OCI-LY1 (cell line): ENCODE results near the gene RNU5B-1.

Experiments used
- H2AFZ ChIP-seq: fragments of 200-600 bp; sonication (generic), shearing (Covaris generic); 2 replicates; pipeline ENCODE4 v1.6.0; 2014; ENCODE audit warnings: antibody characterized with exemption, mild to moderate bottlenecking, low read length
- H3F3A ChIP-seq: fragments of 200-600 bp; sonication (generic), shearing (Covaris generic); 2 replicates; pipeline ENCODE4 v1.6.0; 2014; ENCODE audit warnings: mild to moderate bottlenecking, antibody characterized with exemption, low read length, moderate library complexity; ENCODE audit not compliant: insufficient read depth
- H3K27ac ChIP-seq: fragments of 200-600 bp; sonication (generic); 2 replicates; pipeline ENCODE4 v1.5.1; 2014; ENCODE audit warnings: low read length, mixed run types, mild to moderate bottlenecking, low read depth; ENCODE audit not compliant: poor library complexity, severe bottlenecking
- H3K27me3 ChIP-seq: fragments of 200-600 bp; sonication (generic); 2 replicates; pipeline ENCODE4 v1.6.0; 2014; ENCODE audit warnings: antibody characterized with exemption, mild to moderate bottlenecking, low read length, moderate library complexity; ENCODE audit not compliant: insufficient read depth
- H3K36me3 ChIP-seq: fragments of 200-600 bp; sonication (generic); 2 replicates; pipeline ENCODE4 v1.6.1; 2014; ENCODE audit warnings: mild to moderate bottlenecking, antibody characterized with exemption, low read length, moderate library complexity, mixed read lengths; ENCODE audit not compliant: insufficient read depth
- H3K4me1 ChIP-seq: fragments of 200-600 bp; sonication (generic); 2 replicates; pipeline ENCODE4 v1.5.1; 2014; ENCODE audit warnings: mild to moderate bottlenecking, low read length, moderate library complexity; ENCODE audit not compliant: insufficient read depth, severe bottlenecking
- H3K4me2 ChIP-seq: fragments of 200-600 bp; sonication (generic), shearing (Covaris generic); 2 replicates; pipeline ENCODE4 v1.6.1; 2014; ENCODE audit warnings: low read length
- H3K4me3 ChIP-seq: fragments of 200-600 bp; sonication (generic); 2 replicates; pipeline ENCODE4 v1.5.1; 2014; ENCODE audit warnings: low read length, low read depth, mild to moderate bottlenecking, mixed read lengths; ENCODE audit not compliant: poor library complexity, severe bottlenecking
- H3K79me2 ChIP-seq: fragments of 200-600 bp; shearing (Covaris generic); 2 replicates; pipeline ENCODE4 v1.6.1; 2016; ENCODE audit warnings: mixed run types, low read length, mixed read lengths; ENCODE audit not compliant: insufficient read depth
- H3K9ac ChIP-seq: fragments of 200-600 bp; sonication (generic), shearing (Covaris generic); 2 replicates; pipeline ENCODE4 v1.6.1; 2014; ENCODE audit warnings: mild to moderate bottlenecking, low read length, mixed read lengths
- H3K9me2 ChIP-seq: fragments of 200-600 bp; sonication (generic), shearing (Covaris generic); 2 replicates; pipeline ENCODE4 v1.6.1; 2014; ENCODE audit warnings: low read depth, mild to moderate bottlenecking, low read length, mixed read lengths
- H3K9me3 ChIP-seq: fragments of 200-600 bp; shearing (Covaris generic); 2 replicates; pipeline ENCODE4 v1.6.1; 2014; ENCODE audit warnings: low read length, mixed read lengths
- H4K20me1 ChIP-seq: fragments of 200-600 bp; sonication (generic), shearing (Covaris generic); 2 replicates; pipeline ENCODE4 v1.6.0; 2016; ENCODE audit warnings: mild to moderate bottlenecking, low read length; ENCODE audit not compliant: insufficient read depth
- CTCF ChIP-seq: fragments of 200-600 bp; sonication (generic), shearing (Covaris generic); IDR thresholded peaks from 2 replicates; pipeline ENCODE4 v1.5.1; 2017; ENCODE audit warnings: mild to moderate bottlenecking, antibody characterized with exemption, low read length, moderate library complexity, mixed read lengths
- EZH2 ChIP-seq: fragments of 200-600 bp; sonication (generic), shearing (Covaris generic); IDR thresholded peaks from 2 replicates; pipeline ENCODE4 v1.8.0; 2017; ENCODE audit warnings: borderline replicate concordance, mixed run types, mild to moderate bottlenecking, antibody characterized with exemption, low read length, moderate library complexity, mixed read lengths

RNU5B-1 gene

DNA sequence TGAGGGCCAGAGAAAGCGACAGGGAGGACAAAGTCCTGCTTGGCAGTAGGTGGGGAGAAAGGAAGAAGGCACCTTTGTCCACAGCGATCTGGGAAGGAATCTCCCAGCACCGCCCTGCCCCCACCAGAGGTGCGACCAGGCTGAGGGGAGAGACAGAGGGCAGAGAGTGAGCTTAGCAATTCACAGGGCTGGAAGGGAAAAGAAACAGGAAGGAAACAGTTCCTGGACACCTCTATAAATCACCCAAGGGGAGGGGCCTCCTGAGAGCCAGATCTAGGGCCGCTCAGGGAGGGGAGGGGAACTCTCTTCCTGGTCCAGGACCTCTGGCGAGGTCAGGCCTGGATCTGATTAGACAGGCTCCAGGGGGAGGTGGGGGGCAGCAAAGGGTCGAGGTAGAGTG is 35.4 kb downstream of the RNU5B-1 start:
- Histone ChIP-seq H3K27me3 (0 out of 2 replicates have a peak, but pooled peaks cover 18% of the 10 kb centered on the region), H3K9me2 (no peaks in the 10 kb centered on the region), H3K4me3 (no peak overlapping the region), H3K79me2 (no peaks in the 10 kb centered on the region), H4K20me1 (no peaks in the 10 kb centered on the region), H3K27ac (no peak overlapping the region), H3F3A (no peaks in the 10 kb centered on the region), H3K9ac (no peak overlapping the region), H3K36me3 (no peaks in the 10 kb centered on the region), H3K4me1 (peaks cover 10% of the 10 kb centered on the region), H3K4me2 (no peak overlapping the region), H3K9me3 (no peaks in the 10 kb centered on the region), H2AFZ (no peak overlapping the region)
- TF ChIP-seq CTCF: no peak

- Histone ChIP-seq H3K9me3 (no peaks in the 10 kb centered on the region), H3K4me3 (no peak overlapping the region), H4K20me1 (no peaks in the 10 kb centered on the region), H3K9me2 (no peaks in the 10 kb centered on the region), H2AFZ (no peak overlapping the region), H3F3A (no peaks in the 10 kb centered on the region), H3K27ac (no peak overlapping the region), H3K4me2 (no peak overlapping the region), H3K4me1 (peaks cover 1% of the 10 kb centered on the region), H3K79me2 (no peaks in the 10 kb centered on the region), H3K36me3 (no peaks in the 10 kb centered on the region), H3K9ac (no peak overlapping the region), H3K27me3 (peaks cover 13% of the 10 kb centered on the region; the same call in 1 of the 2 replicates)
- TF ChIP-seq EZH2 (no peak), CTCF (no peak)
These were observed 38.0 kb downstream of the RNU5B-1 start for GRCh38 chr15:65342493-65342892.

GRCh38 chr15:65343374-65343981 is 39.0 kb downstream of the RNU5B-1 start:
- Histone ChIP-seq H3K9ac (no peak overlapping the region), H3F3A (no peaks in the 10 kb centered on the region), H3K79me2 (no peaks in the 10 kb centered on the region), H3K36me3 (no peaks in the 10 kb centered on the region), H3K9me2 (no peaks in the 10 kb centered on the region), H3K27me3 (peaks cover 13% of the 10 kb centered on the region; the same call in 1 of the 2 replicates), H3K27ac (no peak overlapping the region), H4K20me1 (no peaks in the 10 kb centered on the region), H3K4me2 (no peak overlapping the region), H3K4me3 (no peak overlapping the region), H3K9me3 (no peaks in the 10 kb centered on the region), H2AFZ (no peak overlapping the region), H3K4me1 (no peaks in the 10 kb centered on the region)
- no peak for TF ChIP-seq CTCF
- TF ChIP-seq EZH2: no peak
